SK-N-SH (cell line): ENCODE data around the gene SYNPR. TPM values are rescaled to one million over a fixed set of nuclear protein-coding genes. Genes with fewer than 3 reads are reported as not detected.

Source experiments
- CTCF ChIA-PET: fragments of 300-600, 350-600 bp; formaldehyde crosslinking; extraction: SDS; loops from one replicate; lab custom pipeline; 2021; lab: Yijun Ruan, JAX
- POLR2A ChIA-PET: fragments of 350-600 bp; sonication (Branson Sonifier 250); formaldehyde crosslinking; extraction: SDS; loops from one replicate; lab custom pipeline; 2020; ENCODE audit warnings: antibody characterized with exemption, inconsistent platforms; lab: Yijun Ruan, JAX
- DNase-seq: peaks from one replicate; pipeline ENCODE4 v3.0.0; 2012
- H2AFZ ChIP-seq: fragments of 200-600 bp; sonication (generic); 2 replicates; pipeline ENCODE4 v1.8.1; 2016; ENCODE audit warnings: antibody characterized with exemption, mild to moderate bottlenecking, low read depth
- H3F3A ChIP-seq: fragments of 200-600 bp; sonication (generic); replicated peaks from 2 replicates; pipeline ENCODE3; 2016; ENCODE audit warnings: antibody characterized with exemption, mild to moderate bottlenecking; ENCODE audit not compliant: insufficient read depth
- H3K27ac ChIP-seq, 2 experiments: fragments of 200-500 bp in 1 of 2; fragments of 200-600 bp in 1 of 2; sonication (Bioruptor generic) in 1 of 2; sonication (generic), shearing (Covaris generic) in 1 of 2; 2 replicates each; pipeline versions ENCODE4 v1.5.1 to v1.6.1; 2014 to 2016; ENCODE audit warnings: low read depth in 2 of 2, inconsistent platforms in 1 of 2, low read length in 1 of 2, mild to moderate bottlenecking in 1 of 2, mixed read lengths in 1 of 2
- H3K27me3 ChIP-seq: fragments of 200-600 bp; sonication (generic), shearing (Covaris generic); 2 replicates; pipeline ENCODE4 v1.6.1; 2016; ENCODE audit warnings: mixed run types; ENCODE audit not compliant: insufficient read depth
- H3K36me3 ChIP-seq, 2 experiments: fragments of 200-500 bp in 1 of 2; fragments of 200-600 bp in 1 of 2; sonication (Bioruptor generic) in 1 of 2; sonication (generic) in 1 of 2; replicated peaks in 1 of 2; 2 replicates each; pipeline versions ENCODE3 to v1.5.1; 2014 to 2016; ENCODE audit warnings: low read length in 1 of 2, mild to moderate bottlenecking in 1 of 2; ENCODE audit not compliant: insufficient read depth in 2 of 2, control insufficient read depth in 1 of 2
- H3K4me1 ChIP-seq, 2 experiments: fragments of 200-500 bp in 1 of 2; fragments of 200-600 bp in 1 of 2; sonication (Bioruptor generic) in 1 of 2; sonication (generic), shearing (Covaris generic) in 1 of 2; 2 replicates each; pipeline versions ENCODE4 v1.5.1 to v1.6.1; 2014 to 2016; ENCODE audit warnings: low read depth in 1 of 2, low read length in 1 of 2, mixed run types in 1 of 2; ENCODE audit not compliant: insufficient read depth in 2 of 2, control insufficient read depth in 1 of 2
- H3K4me2 ChIP-seq: fragments of 200-600 bp; sonication (generic), shearing (Covaris generic); 2 replicates; pipeline ENCODE4 v1.6.1; 2017; ENCODE audit warnings: mixed run types
- H3K4me3 ChIP-seq, 2 experiments: fragments of 200-500 bp in 1 of 2; fragments of 200-600 bp in 1 of 2; sonication (Bioruptor generic) in 1 of 2; sonication (generic), shearing (Covaris generic) in 1 of 2; 2 replicates each; pipeline versions ENCODE4 v1.5.1 to v1.8.1; 2014 to 2016; ENCODE audit warnings: low read depth in 2 of 2, inconsistent platforms in 1 of 2, low read length in 1 of 2, mild to moderate bottlenecking in 1 of 2, mixed read lengths in 1 of 2, moderate library complexity in 1 of 2
- H3K79me2 ChIP-seq: fragments of 200-600 bp; sonication (generic); 2 replicates; pipeline ENCODE4 v1.8.1; 2017; ENCODE audit warnings: mild to moderate bottlenecking; ENCODE audit not compliant: insufficient read depth
- H3K9ac ChIP-seq: fragments of 200-600 bp; sonication (generic); 2 replicates; pipeline ENCODE4 v1.6.1; 2017; ENCODE audit warnings: mixed run types
- H3K9me2 ChIP-seq: fragments of 200-600 bp; sonication (generic); 2 replicates; pipeline ENCODE4 v1.6.1; 2017; ENCODE audit warnings: mixed run types
- H3K9me3 ChIP-seq: fragments of 200-600 bp; sonication (generic); 2 replicates; pipeline ENCODE4 v1.6.1; 2017; ENCODE audit warnings: mixed run types, mild to moderate bottlenecking, moderate library complexity
- H4K20me1 ChIP-seq: fragments of 200-600 bp; sonication (generic); 2 replicates; pipeline ENCODE4 v1.6.1; 2017; ENCODE audit warnings: mild to moderate bottlenecking, mixed run types; ENCODE audit not compliant: insufficient read depth
- CTCF ChIP-seq: fragments of 200-600 bp; sonication (generic); IDR thresholded peaks from 2 replicates; pipeline ENCODE4 v1.6.1; 2017; ENCODE audit warnings: antibody characterized with exemption, mild to moderate bottlenecking, moderate library complexity
- ELF1 ChIP-seq: IDR thresholded peaks from 2 replicates; pipeline ENCODE4 v1.4.0; 2012
- EP300 ChIP-seq, 2 experiments: IDR thresholded peaks; 2 replicates each; pipeline versions ENCODE4 v1.4.0 to v1.6.1; 2012; ENCODE audit warnings: borderline replicate concordance in 1 of 2, low read depth in 1 of 2, low read length in 1 of 2
- FOXM1 ChIP-seq: IDR thresholded peaks from 2 replicates; pipeline ENCODE4 v1.4.0; 2012; ENCODE audit warnings: low read depth, mild to moderate bottlenecking
- GABPA ChIP-seq: IDR thresholded peaks from 2 replicates; pipeline ENCODE4 v1.4.0; 2012; ENCODE audit warnings: low read depth, mild to moderate bottlenecking
- GATA2 ChIP-seq: sonication (generic); formaldehyde crosslinking; IDR thresholded peaks from 2 replicates; pipeline ENCODE4 v1.5.0; 2020; ENCODE audit warnings: mild to moderate bottlenecking, missing genetic modification reagents
- IRF3 ChIP-seq: fragments of 150-350 bp; IDR thresholded peaks from 2 replicates; pipeline ENCODE4 v1.6.1; 2016; ENCODE audit warnings: mild to moderate bottlenecking, low read depth, low read length
- MEF2A ChIP-seq: IDR thresholded peaks from 2 replicates; pipeline ENCODE4 v1.4.0; 2012; ENCODE audit warnings: low read depth, borderline replicate concordance
- RAD21 ChIP-seq: IDR thresholded peaks from 2 replicates; pipeline ENCODE4 v1.6.1; 2012; ENCODE audit warnings: mild to moderate bottlenecking, low read length
- RFX5 ChIP-seq: IDR thresholded peaks from 2 replicates; pipeline ENCODE4 v1.6.1; 2012; ENCODE audit warnings: mild to moderate bottlenecking, improper control_type of control experiment, low read length
- RXRA ChIP-seq: IDR thresholded peaks from 2 replicates; pipeline ENCODE4 v1.4.0; 2012; ENCODE audit warnings: low read depth, mild to moderate bottlenecking, borderline replicate concordance
- TEAD4 ChIP-seq: IDR thresholded peaks from 2 replicates; pipeline ENCODE4 v1.4.0; 2012; ENCODE audit warnings: mild to moderate bottlenecking, borderline replicate concordance; ENCODE audit not compliant: insufficient read depth
- YY1 ChIP-seq: IDR thresholded peaks from 2 replicates; pipeline ENCODE4 v1.4.0; 2012; ENCODE audit warnings: low read depth, mild to moderate bottlenecking
- WGBS: methylation state at CpG from one replicate; pipeline ENCODE4 v1.1.6; 2017; ENCODE audit warnings: low lambda C conversion rate; 5-methylcytosine and 5-hydroxymethylcytosine counted together
- polyA plus RNA-seq, 3 experiments: library from polyadenylated mRNA; depleted of rRNA; stranded (reverse); fragments of >200 nt; gene quantifications; 2 replicates each; pipeline ENCODE4 v1.2.3, GENCODE V29; 2012
- TF ChIP-seq, protein P1 (sequence below): IDR thresholded peaks from 2 replicates; pipeline ENCODE4 v1.4.0; 2012; ENCODE audit warnings: low read depth, borderline replicate concordance

SYNPR gene
- polyA plus RNA-seq, 1 of the 3 experiments (the other 2 are of a cell fraction): not detected

DNA sequence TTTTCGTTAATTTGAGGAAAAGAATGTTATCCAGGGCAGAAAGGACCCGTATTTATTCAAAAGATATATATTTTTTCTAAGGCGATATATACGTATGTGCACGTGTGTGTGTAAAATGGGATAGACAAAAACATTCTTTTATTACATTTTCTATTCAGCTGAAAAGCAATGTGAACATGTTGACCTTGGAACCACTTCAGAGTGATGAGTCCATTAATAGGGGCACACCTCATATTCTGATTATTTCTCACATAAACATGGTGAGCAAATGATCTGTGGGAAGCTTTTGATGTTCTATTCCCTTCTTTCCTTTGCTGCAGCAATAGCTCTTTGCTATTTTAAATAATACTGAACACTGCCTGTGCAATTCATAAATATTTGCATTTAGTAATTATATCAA lies 87.6 kb downstream of the SYNPR start:
- POLR2A ChIA-PET: no interaction called here
- WGBS: 66% methylated on average over 5 of the region's 5 CpGs
- CTCF ChIA-PET: interaction anchor here (0.7 to 23.0 kb wide), 10 partner anchors 9 to 453 kb away, joined by 3 to 444 read pairs (median 5); partner anchors contain the start of gene C3orf49
- Histone ChIP-seq H3K79me2 (no peaks in the 10 kb centered on the region), H3K9me3 (no peaks in the 10 kb centered on the region), H3K27me3 (no peaks in the 10 kb centered on the region), H3F3A (no peaks in the 10 kb centered on the region), H3K9ac (no peak overlapping the region), H3K4me3 (no peak overlapping the region), H3K27ac (no peak overlapping the region), H3K4me1 (no peaks in the 10 kb centered on the region), H3K36me3 (no peaks in the 10 kb centered on the region), H3K4me2 (no peak overlapping the region), H2AFZ (no peak overlapping the region), H4K20me1 (no peaks in the 10 kb centered on the region), H3K9me2 (no peaks in the 10 kb centered on the region)
- DNase-seq: no peak
- TF ChIP-seq EP300 (IDR thresholded peaks at IDR 0.05; ENCODE audit: borderline replicate concordance in 1 of 2, low read depth in 1 of 2, low read length in 1 of 2) (no peak), FOXM1 (no peak), RFX5 (no peak), RXRA (no peak), CTCF (no peak)
- TF ChIP-seq, protein P1, sequence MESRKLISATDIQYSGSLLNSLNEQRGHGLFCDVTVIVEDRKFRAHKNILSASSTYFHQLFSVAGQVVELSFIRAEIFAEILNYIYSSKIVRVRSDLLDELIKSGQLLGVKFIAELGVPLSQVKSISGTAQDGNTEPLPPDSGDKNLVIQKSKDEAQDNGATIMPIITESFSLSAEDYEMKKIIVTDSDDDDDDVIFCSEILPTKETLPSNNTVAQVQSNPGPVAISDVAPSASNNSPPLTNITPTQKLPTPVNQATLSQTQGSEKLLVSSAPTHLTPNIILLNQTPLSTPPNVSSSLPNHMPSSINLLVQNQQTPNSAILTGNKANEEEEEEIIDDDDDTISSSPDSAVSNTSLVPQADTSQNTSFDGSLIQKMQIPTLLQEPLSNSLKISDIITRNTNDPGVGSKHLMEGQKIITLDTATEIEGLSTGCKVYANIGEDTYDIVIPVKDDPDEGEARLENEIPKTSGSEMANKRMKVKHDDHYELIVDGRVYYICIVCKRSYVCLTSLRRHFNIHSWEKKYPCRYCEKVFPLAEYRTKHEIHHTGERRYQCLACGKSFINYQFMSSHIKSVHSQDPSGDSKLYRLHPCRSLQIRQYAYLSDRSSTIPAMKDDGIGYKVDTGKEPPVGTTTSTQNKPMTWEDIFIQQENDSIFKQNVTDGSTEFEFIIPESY: no peak

GRCh38 chr3:63370094-63370493 lies 92.0 kb downstream of the SYNPR start:
- POLR2A ChIA-PET: no interaction called here
- CTCF ChIA-PET: interaction anchor here (0.6 to 23.0 kb wide), 3 partner anchors 18 to 449 kb away, joined by 3 to 444 read pairs (median 80); partner anchors contain the start of gene C3orf49

More at GRCh38 chr3:63370094-63370493, 92.0 kb downstream of the SYNPR start:
- H3K9ac ChIP-seq: no peak overlapping the region
- no peaks in the 10 kb centered on the region for H3K9me3 ChIP-seq
- no peak overlapping the region for H3K27ac ChIP-seq
- DNase-seq: no peak
- 53% methylated on average over 1 of the region's 1 CpG for WGBS
- no peak overlapping the region for H2AFZ ChIP-seq
- TF ChIP-seq GABPA: no peak
- TF ChIP-seq, protein P1: no peak
- no peak for TF ChIP-seq GATA2 (CRISPR knock-in tag)
- TF ChIP-seq RAD21: no peak
- TF ChIP-seq YY1: no peak
- TF ChIP-seq IRF3: no peak
- TF ChIP-seq ELF1: no peak
- TF ChIP-seq TEAD4: no peak
- no peak for TF ChIP-seq MEF2A
- no peak for TF ChIP-seq RFX5
- H3K9me2 ChIP-seq: no peaks in the 10 kb centered on the region
- no peak overlapping the region for H3K4me2 ChIP-seq
- no peaks in the 10 kb centered on the region for H4K20me1 ChIP-seq
- no peaks in the 10 kb centered on the region for H3F3A ChIP-seq
- H3K79me2 ChIP-seq: no peaks in the 10 kb centered on the region
- H3K4me3 ChIP-seq: no peak overlapping the region
- H3K36me3 ChIP-seq: no peaks in the 10 kb centered on the region
- no peaks in the 10 kb centered on the region for H3K4me1 ChIP-seq
- no peaks in the 10 kb centered on the region for H3K27me3 ChIP-seq
